ENCODE data around the gene SOCS3.
"Not testable (repeated sequence)": the region's sequence is repeated elsewhere in the genome, so short reads cannot be mapped to it uniquely, and the experiment has no call there.

Gene SOCS3

GRCh38 chr17:78347453-78347852 is 12.4 kb downstream of the SOCS3 start:
- no peak for DNase-seq

GRCh38 chr17:78346605-78347250 is 13.1 kb downstream of the SOCS3 start:
- DNase-seq = no peak

- DNase-seq = peak; percentile 41
These were observed 13.9 kb downstream of the SOCS3 start for GRCh38 chr17:78345791-78346494.

GRCh38 chr17:78345172-78345571 is 14.7 kb downstream of the SOCS3 start:
- no peak for DNase-seq

- no peak for DNase-seq
These were observed 15.2 kb downstream of the SOCS3 start for GRCh38 chr17:78344666-78345065.

GRCh38 chr17:78343543-78344201 is 16.2 kb downstream of the SOCS3 start:
- DNase-seq = peak; percentile 38

DNA sequence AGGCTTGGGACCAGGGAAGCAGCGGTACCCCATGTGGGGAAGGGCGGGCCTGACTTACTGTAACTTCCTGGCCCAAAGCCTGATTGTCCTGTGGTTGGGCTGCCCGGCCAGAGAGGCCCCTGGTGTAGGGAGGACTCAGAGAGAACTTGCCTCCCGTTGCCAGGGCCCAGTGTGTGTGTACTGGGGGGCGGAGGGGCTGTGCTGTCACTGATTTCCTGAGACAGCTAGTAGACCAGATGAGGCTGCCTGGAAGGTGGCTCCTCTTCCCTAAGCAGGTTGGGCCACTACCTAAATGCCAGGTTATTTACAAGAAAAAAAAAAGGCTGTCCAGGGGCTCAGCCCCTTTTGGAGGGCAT is 16.7 kb downstream of the SOCS3 start:
- no peak for DNase-seq

DNA sequence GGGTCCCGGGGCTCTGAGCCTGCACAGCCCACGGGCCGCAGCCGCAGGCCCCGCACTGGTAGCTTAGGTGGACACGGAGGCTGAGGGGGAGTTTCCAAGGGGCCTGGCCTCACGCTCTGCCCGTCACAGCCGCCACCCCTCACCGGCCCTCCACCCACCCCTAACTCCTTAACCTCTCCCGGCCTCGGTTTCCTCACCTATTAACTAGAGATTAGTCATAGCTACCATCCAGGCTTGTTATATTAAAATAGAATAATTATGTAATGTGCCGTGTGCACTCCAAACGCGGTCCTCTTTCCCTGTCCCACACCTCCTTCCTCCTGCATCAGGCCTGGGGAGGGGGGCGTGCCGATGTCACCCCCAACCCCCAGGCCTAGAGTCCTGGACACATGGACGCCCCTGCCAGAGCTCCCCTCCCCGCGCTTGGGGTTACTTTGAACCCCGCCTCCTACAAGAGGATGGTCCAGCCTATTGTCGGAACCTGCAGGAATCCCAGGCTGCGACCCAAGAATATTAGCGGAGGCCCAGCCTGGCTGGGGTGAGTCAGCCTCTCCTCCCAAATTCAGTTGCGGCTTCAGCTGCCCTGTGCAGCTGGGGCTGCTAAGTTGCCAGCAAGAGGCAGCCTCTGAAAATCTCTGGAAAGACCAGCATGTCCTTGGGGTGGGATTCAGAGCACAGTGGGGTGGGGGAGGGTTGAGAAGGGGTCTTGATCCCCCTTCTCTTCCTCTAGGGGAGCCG is 17.3 kb downstream of the SOCS3 start:
- DNase-seq = peak; percentile 91

GRCh38 chr17:78341559-78342448 is 18.1 kb downstream of the SOCS3 start:
- DNase-seq = peak; percentile 86

DNA sequence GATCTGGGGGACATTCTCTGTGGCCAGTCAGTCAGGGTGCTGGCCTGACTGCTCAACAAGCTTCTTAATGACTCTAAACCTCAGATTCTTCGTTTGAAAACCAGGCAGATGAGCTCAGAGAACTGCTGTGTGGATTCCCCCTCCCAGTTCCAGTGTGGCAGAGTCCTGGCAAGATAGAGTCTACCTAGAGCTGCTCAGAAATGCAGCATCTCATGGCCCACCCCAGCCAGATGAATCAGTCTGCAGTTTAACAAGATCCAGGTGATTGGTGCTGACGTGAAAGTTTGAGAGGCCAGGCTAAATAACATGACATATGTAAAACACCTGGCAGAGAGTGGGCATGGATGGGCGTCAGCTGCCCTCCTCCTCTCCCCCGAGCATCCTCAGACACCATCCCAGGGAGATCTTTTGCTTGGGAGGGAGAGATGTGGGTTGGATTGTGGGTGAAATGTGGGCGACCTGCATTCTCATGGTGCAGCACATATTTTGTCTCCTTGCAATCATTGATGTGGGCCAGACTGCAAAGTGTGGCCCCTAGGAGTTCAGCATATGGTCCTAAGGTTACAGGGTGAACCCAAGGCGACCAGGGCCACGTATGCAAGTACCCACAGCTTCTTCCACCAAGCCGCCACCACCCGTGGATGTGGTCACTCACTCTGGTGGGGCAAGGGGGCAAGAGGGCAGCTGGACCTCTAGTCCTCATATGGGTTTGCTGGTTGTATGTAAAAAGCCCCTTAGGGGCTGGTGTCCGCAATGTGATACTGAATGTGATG is 19.5 kb downstream of the SOCS3 start:
- peak; percentile 42 for DNase-seq

GRCh38 chr17:78338486-78339259 is 21.2 kb downstream of the SOCS3 start:
- peak; percentile 42 for DNase-seq

- no peak for DNase-seq
These were observed 22.4 kb downstream of the SOCS3 start for GRCh38 chr17:78337244-78338109.

GRCh38 chr17:78335209-78335608 is 24.7 kb downstream of the SOCS3 start:
- no peak for DNase-seq

GRCh38 chr17:78332991-78333390 is 26.9 kb downstream of the SOCS3 start:
- DNase-seq = no peak

- DNase-seq = not testable (repeated sequence)
These were observed 28.5 kb downstream of the SOCS3 start for GRCh38 chr17:78331355-78331754.

GRCh38 chr17:78330570-78331224 is 29.2 kb downstream of the SOCS3 start:
- no peak for DNase-seq

DNA sequence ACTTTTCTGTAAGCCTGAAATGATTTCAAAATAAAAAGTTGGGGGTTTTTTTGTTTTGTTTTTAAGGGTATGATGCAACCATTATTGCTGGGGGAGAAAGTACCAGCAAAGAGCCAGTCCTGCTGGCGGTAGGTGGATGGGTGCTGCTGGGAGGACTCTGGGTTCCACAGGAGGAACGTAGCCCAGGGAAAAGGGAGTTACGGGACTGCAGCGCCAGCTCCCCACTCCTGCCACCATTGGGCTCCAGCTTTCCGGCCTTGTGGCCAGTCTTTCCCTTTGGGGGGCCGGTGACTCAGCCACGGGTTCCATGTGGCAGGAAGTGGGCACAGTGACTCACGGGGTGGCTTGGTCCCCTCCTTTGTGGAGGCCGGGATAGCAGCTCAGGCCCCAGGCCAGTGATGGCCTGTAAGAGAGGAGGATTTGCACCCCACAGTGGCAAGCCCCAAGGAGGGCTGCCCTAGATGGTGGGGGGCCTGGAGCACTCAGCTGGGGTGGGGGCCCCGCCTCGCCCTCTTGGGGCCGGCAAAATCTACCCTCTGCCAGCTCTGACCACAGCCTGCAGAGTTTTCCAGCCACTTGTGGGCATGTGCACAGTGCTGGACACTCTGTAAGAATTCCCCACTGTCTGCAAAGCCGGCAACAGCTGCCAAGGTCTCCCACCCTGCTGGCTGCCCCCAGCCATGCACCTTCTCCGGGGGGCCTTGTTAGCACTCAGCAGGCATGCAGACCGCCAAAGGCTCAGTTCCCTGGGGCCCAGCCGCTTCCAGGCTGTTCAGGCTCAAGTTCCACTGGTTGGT is 30.4 kb downstream of the SOCS3 start:
- DNase-seq = no peak

DNA sequence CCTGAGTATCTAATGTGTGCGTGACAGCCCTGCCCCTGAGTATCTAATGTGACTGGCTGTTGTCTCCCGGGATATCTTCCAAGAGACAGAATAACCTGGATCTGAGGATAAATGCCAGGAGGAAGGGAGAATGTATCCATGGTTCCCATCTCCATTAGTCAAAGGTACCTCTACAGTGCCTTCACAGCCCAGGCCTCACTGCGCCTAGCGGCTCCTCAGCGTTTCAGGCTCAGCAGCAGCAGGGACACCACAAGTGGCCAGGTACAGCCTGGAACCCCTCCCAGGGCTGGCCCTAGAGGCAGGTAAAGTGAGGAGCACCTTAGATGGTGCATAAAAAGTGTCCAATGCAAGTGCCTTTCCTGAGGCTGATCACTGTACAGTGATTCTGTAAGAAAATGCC is 32.0 kb downstream of the SOCS3 start:
- no peak for DNase-seq
